ENCODE results near the gene GAST. TPM values are rescaled to one million over a fixed set of nuclear protein-coding genes. Genes with fewer than 3 reads are reported as not detected.

Gene GAST
- total and polyA plus RNA-seq, 2 donors (not counting 1 experiment from before 2014, with no cell fraction given), result not detected

- DNase-seq (ENCODE audit: low read depth in 2 of 2), result peak; percentile 68 to 74
- Histone ChIP-seq H2AFZ (ENCODE audit: low read length) (no peak overlapping the region), H3K27me3 (ENCODE audit: control insufficient read depth, insufficient read depth, low read length) (no peaks in the 10 kb centered on the region), H3K9me3 (ENCODE audit: control insufficient read depth, insufficient read depth, low read depth, low read length) (no peaks in the 10 kb centered on the region), H3K9ac (ENCODE audit: insufficient read depth, low read length) (no peak overlapping the region), H3K4me2 (ENCODE audit: extremely low read depth, insufficient read depth, low read length) (peak overlapping the region; percentile 19), H3K36me3 (ENCODE audit: control insufficient read depth, insufficient read depth, low read length) (no peaks in the 10 kb centered on the region), H3K79me2 (ENCODE audit: control insufficient read depth, insufficient read depth, low read length) (no peaks in the 10 kb centered on the region), H3K4me3 (replicated peaks in 1 of 4; ENCODE audit: control extremely low read depth in 1 of 4, insufficient read depth in 1 of 4, low read depth in 3 of 4, low read length in 4 of 4) (no peak overlapping the region), H3K4me1 (ENCODE audit: control insufficient read depth, extremely low read depth, insufficient read depth, low read length) (peaks cover 5% of the 10 kb centered on the region), H3K27ac (ENCODE audit: insufficient read depth, low read length) (peak overlapping the region; percentile 47), H4K20me1 (ENCODE audit: control insufficient read depth, extremely low read depth, insufficient read depth, low read length) (no peaks in the 10 kb centered on the region)
- TF ChIP-seq EZH2 (IDR thresholded peaks at IDR 0.05; ENCODE audit: low read length, missing control alignments), result no peak
- TF ChIP-seq, protein P1, sequence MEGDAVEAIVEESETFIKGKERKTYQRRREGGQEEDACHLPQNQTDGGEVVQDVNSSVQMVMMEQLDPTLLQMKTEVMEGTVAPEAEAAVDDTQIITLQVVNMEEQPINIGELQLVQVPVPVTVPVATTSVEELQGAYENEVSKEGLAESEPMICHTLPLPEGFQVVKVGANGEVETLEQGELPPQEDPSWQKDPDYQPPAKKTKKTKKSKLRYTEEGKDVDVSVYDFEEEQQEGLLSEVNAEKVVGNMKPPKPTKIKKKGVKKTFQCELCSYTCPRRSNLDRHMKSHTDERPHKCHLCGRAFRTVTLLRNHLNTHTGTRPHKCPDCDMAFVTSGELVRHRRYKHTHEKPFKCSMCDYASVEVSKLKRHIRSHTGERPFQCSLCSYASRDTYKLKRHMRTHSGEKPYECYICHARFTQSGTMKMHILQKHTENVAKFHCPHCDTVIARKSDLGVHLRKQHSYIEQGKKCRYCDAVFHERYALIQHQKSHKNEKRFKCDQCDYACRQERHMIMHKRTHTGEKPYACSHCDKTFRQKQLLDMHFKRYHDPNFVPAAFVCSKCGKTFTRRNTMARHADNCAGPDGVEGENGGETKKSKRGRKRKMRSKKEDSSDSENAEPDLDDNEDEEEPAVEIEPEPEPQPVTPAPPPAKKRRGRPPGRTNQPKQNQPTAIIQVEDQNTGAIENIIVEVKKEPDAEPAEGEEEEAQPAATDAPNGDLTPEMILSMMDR (conservative IDR thresholded peaks at IDR 0.05 in 1 of 2, IDR thresholded peaks at IDR 0.05 in 1 of 2; ENCODE audit: low read depth in 1 of 2, low read length in 2 of 2), result no peak
Measured at GRCh38 chr17:41705271-41705991, 6.7 kb upstream of the GAST start.

DNA sequence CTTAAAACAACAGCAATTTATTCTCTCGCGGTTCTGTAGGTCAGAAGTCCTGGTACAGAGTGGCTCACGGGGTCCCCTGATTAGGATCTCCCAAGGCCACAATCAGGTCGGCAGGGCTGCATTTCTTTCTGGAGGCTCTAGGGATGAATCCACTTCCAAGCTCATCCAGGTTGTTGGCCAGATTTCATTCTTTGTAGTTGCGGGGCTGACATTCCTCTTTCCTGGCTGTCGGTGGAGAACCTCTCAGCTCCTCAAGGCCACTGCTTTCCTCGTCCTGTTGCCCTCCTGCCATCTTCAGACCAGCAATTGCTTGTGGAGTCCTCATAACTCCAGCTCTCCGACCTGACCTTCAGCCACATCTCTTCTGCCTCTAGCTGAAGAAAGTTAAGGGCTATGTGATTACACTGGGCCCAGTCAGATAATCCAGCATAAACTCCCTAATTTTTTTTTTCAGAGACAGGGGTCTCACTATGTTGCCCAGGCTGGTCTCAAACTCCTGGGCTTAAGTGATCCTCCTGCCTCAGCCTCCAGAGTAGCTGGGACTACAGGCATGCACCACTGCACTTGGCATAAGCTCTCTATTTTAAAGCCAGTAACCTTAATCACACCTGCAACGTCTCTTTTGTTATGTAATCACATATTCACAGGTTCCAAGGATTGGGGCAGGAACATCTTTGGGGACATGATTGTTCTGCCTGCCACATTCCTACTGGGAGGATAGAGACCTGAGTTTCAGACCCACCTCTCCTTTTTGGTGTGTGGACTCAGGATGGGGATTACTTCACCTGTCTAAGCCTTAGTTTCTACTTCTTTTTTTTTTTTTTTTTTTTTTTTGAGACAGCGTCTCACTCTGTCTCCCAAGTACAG is 4.1 kb upstream of the GAST start:
- no peak overlapping the region for H2AFZ ChIP-seq (ENCODE audit: low read length)
- H3K36me3 ChIP-seq (ENCODE audit: control insufficient read depth, insufficient read depth, low read length), result no peaks in the 10 kb centered on the region
- peaks cover 5% of the 10 kb centered on the region for H3K4me1 ChIP-seq (ENCODE audit: control insufficient read depth, extremely low read depth, insufficient read depth, low read length)
- no peak for DNase-seq (ENCODE audit: low read depth in 2 of 2)
- no peak overlapping the region for H3K4me2 ChIP-seq (ENCODE audit: extremely low read depth, insufficient read depth, low read length)
- peaks cover 2% of the 10 kb centered on the region for H3K27me3 ChIP-seq (ENCODE audit: control insufficient read depth, insufficient read depth, low read length)
- no peak overlapping the region for H3K9ac ChIP-seq (ENCODE audit: insufficient read depth, low read length)
- no peaks in the 10 kb centered on the region for H3K79me2 ChIP-seq (ENCODE audit: control insufficient read depth, insufficient read depth, low read length)
- no peak overlapping the region for H3K4me3 ChIP-seq (replicated peaks in 1 of 4; ENCODE audit: control extremely low read depth in 1 of 4, insufficient read depth in 1 of 4, low read depth in 3 of 4, low read length in 4 of 4)
- no peaks in the 10 kb centered on the region for H4K20me1 ChIP-seq (ENCODE audit: control insufficient read depth, extremely low read depth, insufficient read depth, low read length)
- TF ChIP-seq, protein P1 (conservative IDR thresholded peaks at IDR 0.05 in 1 of 2, IDR thresholded peaks at IDR 0.05 in 1 of 2; ENCODE audit: low read depth in 1 of 2, low read length in 2 of 2), result no peak
- no peak for TF ChIP-seq EZH2 (IDR thresholded peaks at IDR 0.05; ENCODE audit: low read length, missing control alignments)
- H3K9me3 ChIP-seq (ENCODE audit: control insufficient read depth, insufficient read depth, low read depth, low read length), result no peaks in the 10 kb centered on the region
- no peak overlapping the region for H3K27ac ChIP-seq (ENCODE audit: insufficient read depth, low read length)

DNA sequence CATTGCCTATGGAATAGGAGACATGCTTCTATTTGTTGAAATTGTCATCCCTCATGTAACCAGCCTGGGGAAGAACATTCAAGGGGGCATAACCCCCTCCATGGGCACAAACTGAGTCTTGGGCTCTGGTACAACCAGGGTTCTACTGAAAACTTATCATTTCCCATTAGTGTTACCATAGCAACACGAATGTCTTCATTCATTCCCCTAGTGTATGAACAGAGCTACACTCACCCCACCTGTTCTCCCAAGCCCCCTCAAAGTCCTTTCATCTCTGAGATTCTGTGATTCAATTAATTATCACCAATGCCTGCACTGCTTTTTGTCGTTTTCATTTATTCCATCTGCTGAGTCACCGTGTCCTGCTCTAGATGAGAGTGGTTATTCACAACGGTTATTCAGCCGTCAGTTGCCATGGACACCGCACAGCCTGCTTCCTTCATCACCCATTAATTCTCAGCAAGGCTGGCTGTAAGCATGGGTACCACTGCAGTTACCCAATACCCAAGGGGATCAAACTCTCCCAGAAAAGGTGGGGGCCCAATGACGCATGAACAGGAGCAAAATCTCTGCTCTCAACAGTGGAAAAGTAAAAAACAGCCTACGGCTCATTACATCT is 1.6 kb upstream of the GAST start:
- Histone ChIP-seq H3K27me3 (ENCODE audit: control insufficient read depth, insufficient read depth, low read length) (peaks cover 2% of the 10 kb centered on the region), H3K27ac (ENCODE audit: insufficient read depth, low read length) (no peak overlapping the region), H3K4me1 (ENCODE audit: control insufficient read depth, extremely low read depth, insufficient read depth, low read length) (no peaks in the 10 kb centered on the region), H3K9ac (ENCODE audit: insufficient read depth, low read length) (no peak overlapping the region), H3K9me3 (ENCODE audit: control insufficient read depth, insufficient read depth, low read depth, low read length) (no peaks in the 10 kb centered on the region), H4K20me1 (ENCODE audit: control insufficient read depth, extremely low read depth, insufficient read depth, low read length) (no peaks in the 10 kb centered on the region), H3K36me3 (ENCODE audit: control insufficient read depth, insufficient read depth, low read length) (no peaks in the 10 kb centered on the region), H3K4me3 (replicated peaks in 1 of 4; ENCODE audit: control extremely low read depth in 1 of 4, insufficient read depth in 1 of 4, low read depth in 3 of 4, low read length in 4 of 4) (no peak overlapping the region), H3K79me2 (ENCODE audit: control insufficient read depth, insufficient read depth, low read length) (no peaks in the 10 kb centered on the region), H3K4me2 (ENCODE audit: extremely low read depth, insufficient read depth, low read length) (no peak overlapping the region), H2AFZ (ENCODE audit: low read length) (no peak overlapping the region)
- TF ChIP-seq, protein P1 (conservative IDR thresholded peaks at IDR 0.05 in 1 of 2, IDR thresholded peaks at IDR 0.05 in 1 of 2; ENCODE audit: low read depth in 1 of 2, low read length in 2 of 2), result no peak
- DNase-seq (ENCODE audit: low read depth in 2 of 2), result peak; percentile 53 to 91

Data from fibroblast of lung (primary cell).